ENCODE measurements around the gene BDNF. TPM values are rescaled to one million over a fixed set of nuclear protein-coding genes. Genes with fewer than 3 reads are reported as not detected.

BDNF gene
- total RNA-seq, 2 experiments from 2014 or later = not detected

DNA sequence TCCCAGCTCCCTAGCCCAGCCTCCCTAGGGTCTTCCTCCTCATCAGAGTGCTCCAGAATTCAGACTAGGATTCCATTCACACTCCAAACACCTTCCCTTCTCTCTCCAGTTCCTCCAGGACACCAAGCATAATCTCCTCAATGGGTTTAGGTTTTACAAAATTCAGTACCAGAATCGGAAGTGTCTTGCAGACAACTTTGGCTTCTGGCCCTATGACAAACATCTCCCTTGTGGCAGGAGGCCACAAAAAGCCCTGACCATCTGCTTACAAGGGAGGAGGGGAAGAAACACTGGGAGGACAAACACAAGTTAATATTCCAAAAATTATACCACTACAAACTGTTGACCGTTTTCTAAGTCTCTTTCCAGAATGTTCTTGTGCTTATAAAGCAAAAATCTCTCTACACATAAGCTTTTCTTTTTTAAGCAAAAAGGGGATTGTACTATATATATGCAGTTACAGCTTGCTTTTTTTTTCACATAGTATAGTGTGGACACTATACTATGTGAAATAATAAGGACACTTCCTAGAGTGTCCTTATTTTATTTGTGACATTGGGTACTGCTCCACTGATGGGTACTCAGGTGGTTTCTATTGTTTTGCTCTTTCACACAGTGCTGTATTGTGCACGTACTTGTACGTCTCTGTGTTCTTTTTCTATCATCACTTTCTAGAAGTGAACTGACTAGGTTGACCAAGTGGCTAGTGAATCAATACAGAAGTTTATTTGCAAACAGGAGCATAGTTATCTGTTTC, 78.7 kb downstream of the BDNF start:
- POLR2A ChIA-PET = no interaction called here
- no peaks in the 10 kb centered on the region for H3K4me1 Mint-ChIP-seq
- no peak overlapping the region for H3K4me3 Mint-ChIP-seq
- no peaks in the 10 kb centered on the region for H3K36me3 Mint-ChIP-seq (ENCODE audit: low read depth)
- H3K27ac Mint-ChIP-seq = no peak overlapping the region
- CTCF ChIA-PET = no interaction called here
- H3K27me3 Mint-ChIP-seq = no peaks in the 10 kb centered on the region
- H3K9me3 Mint-ChIP-seq = no peaks in the 10 kb centered on the region
- DNase-seq = no peak

DNA sequence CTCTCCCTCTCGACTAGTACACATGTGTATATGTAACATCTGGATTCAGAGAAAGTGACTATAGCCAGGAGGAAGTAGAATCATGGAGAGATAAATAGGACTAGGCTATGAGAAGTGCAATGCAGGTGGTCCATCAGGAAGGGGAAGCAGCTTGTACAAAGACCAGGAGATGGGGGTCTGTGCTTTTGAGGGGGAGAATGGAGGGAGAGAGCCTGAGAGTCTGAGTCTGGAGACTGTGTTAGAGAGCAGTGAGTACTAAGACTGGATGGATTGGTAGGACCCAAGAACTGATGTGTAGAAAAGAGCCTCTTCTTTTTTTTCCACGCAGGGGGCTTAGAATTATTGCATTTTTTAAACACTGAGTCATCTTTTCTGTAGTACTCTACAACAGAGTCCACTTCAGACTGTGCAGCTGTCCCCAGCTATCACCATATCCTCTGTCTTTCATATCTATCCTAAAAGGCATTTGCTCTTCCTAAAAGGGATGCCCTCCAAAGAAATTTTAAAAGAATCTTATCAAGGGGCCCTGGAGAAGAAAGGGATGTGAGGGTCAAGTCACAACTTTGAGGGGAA, 80.4 kb downstream of the BDNF start:
- POLR2A ChIA-PET = no interaction called here
- H3K9me3 Mint-ChIP-seq = no peaks in the 10 kb centered on the region
- H3K27ac Mint-ChIP-seq = no peak overlapping the region
- H3K4me3 Mint-ChIP-seq = no peak overlapping the region
- no peak for DNase-seq
- H3K27me3 Mint-ChIP-seq = no peaks in the 10 kb centered on the region
- H3K4me1 Mint-ChIP-seq = no peaks in the 10 kb centered on the region
- no peaks in the 10 kb centered on the region for H3K36me3 Mint-ChIP-seq (ENCODE audit: low read depth)
- CTCF ChIA-PET = no interaction called here

- Mint-ChIP-seq H3K9me3 (no peaks in the 10 kb centered on the region), H3K4me1 (no peaks in the 10 kb centered on the region), H3K4me3 (no peak overlapping the region), H3K27ac (no peak overlapping the region), H3K27me3 (no peaks in the 10 kb centered on the region), H3K36me3 (ENCODE audit: low read depth) (no peaks in the 10 kb centered on the region)
- POLR2A ChIA-PET = no interaction called here
- DNase-seq = no peak
- CTCF ChIA-PET = no interaction called here
Observed at GRCh38 chr11:27619039-27619574, 81.1 kb downstream of the BDNF start.

GRCh38 chr11:27618281-27618915, 81.9 kb downstream of the BDNF start:
- CTCF ChIA-PET = no interaction called here
- Mint-ChIP-seq H3K4me1 (no peaks in the 10 kb centered on the region), H3K27ac (no peak overlapping the region), H3K9me3 (no peaks in the 10 kb centered on the region), H3K36me3 (ENCODE audit: low read depth) (no peaks in the 10 kb centered on the region), H3K27me3 (no peaks in the 10 kb centered on the region), H3K4me3 (no peak overlapping the region)
- POLR2A ChIA-PET = no interaction called here
- no peak for DNase-seq

DNA sequence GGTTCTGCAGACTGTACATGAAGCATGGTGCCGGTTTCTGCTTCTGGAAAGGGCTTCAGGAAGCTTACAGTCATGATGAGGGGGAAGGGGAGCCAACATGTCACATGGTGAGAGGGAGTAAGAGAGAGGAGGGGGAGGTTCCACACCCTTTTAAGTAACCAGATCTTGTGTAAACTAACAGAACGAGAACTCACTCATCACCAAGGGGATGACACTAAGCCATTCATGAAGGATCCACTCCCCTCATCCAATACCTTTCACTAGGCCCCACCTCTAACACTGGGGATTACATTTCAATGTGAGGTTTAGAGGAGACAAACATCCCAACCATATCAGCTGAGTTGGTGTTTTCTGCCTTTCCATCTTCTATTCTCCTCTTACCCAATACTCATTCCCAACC, 83.5 kb downstream of the BDNF start:
- Mint-ChIP-seq H3K36me3 (ENCODE audit: low read depth) (no peaks in the 10 kb centered on the region), H3K27me3 (no peaks in the 10 kb centered on the region), H3K27ac (no peak overlapping the region), H3K9me3 (no peaks in the 10 kb centered on the region), H3K4me1 (no peaks in the 10 kb centered on the region), H3K4me3 (no peak overlapping the region)
- ChIA-PET POLR2A (no interaction called here), CTCF (no interaction called here)
- no peak for DNase-seq

GRCh38 chr11:27615833-27616232, 84.4 kb downstream of the BDNF start:
- no peak overlapping the region for H3K27ac Mint-ChIP-seq
- DNase-seq = no peak
- H3K27me3 Mint-ChIP-seq = no peaks in the 10 kb centered on the region
- H3K4me3 Mint-ChIP-seq = no peak overlapping the region
- ChIA-PET CTCF (no interaction called here), POLR2A (no interaction called here)
- H3K4me1 Mint-ChIP-seq = no peaks in the 10 kb centered on the region
- H3K9me3 Mint-ChIP-seq = no peaks in the 10 kb centered on the region
- no peaks in the 10 kb centered on the region for H3K36me3 Mint-ChIP-seq (ENCODE audit: low read depth)

GRCh38 chr11:27614092-27614491, 86.2 kb downstream of the BDNF start:
- POLR2A ChIA-PET = no interaction called here
- CTCF ChIA-PET = no interaction called here
- no peaks in the 10 kb centered on the region for H3K4me1 Mint-ChIP-seq
- H3K36me3 Mint-ChIP-seq (ENCODE audit: low read depth) = no peaks in the 10 kb centered on the region
- DNase-seq = no peak
- no peaks in the 10 kb centered on the region for H3K9me3 Mint-ChIP-seq
- H3K27ac Mint-ChIP-seq = no peak overlapping the region
- no peaks in the 10 kb centered on the region for H3K27me3 Mint-ChIP-seq
- no peak overlapping the region for H3K4me3 Mint-ChIP-seq

GRCh38 chr11:27612932-27613880, 87.0 kb downstream of the BDNF start:
- Mint-ChIP-seq H3K4me1 (no peaks in the 10 kb centered on the region), H3K27me3 (no peaks in the 10 kb centered on the region), H3K9me3 (no peaks in the 10 kb centered on the region), H3K4me3 (no peak overlapping the region), H3K36me3 (ENCODE audit: low read depth) (no peaks in the 10 kb centered on the region), H3K27ac (no peak overlapping the region)
- POLR2A ChIA-PET = no interaction called here
- DNase-seq = no peak
- CTCF ChIA-PET = no interaction called here

DNA sequence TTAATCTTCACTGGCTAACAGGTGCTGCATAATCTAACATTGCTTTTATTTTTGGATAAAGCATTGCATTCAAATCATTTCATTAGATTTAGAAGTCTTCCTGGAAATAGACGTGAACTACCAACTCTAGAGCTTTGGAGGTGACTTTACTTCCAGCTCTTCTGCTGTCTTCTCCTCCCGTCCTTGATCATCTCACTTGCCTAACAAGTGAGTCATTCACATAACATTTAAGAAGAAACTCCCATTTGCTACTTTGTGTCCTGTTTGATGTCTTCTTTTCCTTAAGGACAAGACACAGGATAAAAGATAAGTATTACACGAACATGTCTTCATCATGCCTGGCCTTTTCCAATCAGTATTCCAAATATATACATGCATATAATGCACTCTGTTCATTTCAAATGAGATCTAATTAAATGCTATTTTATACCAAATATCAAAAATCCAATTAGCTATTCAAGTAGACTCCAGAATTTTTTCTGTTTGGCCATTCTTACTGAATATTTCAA, 88.3 kb downstream of the BDNF start:
- CTCF ChIA-PET = no interaction called here
- Mint-ChIP-seq H3K4me3 (no peak overlapping the region), H3K27ac (no peak overlapping the region), H3K9me3 (no peaks in the 10 kb centered on the region), H3K27me3 (no peaks in the 10 kb centered on the region), H3K4me1 (no peaks in the 10 kb centered on the region), H3K36me3 (ENCODE audit: low read depth) (no peaks in the 10 kb centered on the region)
- no peak for DNase-seq
- POLR2A ChIA-PET = no interaction called here

DNA sequence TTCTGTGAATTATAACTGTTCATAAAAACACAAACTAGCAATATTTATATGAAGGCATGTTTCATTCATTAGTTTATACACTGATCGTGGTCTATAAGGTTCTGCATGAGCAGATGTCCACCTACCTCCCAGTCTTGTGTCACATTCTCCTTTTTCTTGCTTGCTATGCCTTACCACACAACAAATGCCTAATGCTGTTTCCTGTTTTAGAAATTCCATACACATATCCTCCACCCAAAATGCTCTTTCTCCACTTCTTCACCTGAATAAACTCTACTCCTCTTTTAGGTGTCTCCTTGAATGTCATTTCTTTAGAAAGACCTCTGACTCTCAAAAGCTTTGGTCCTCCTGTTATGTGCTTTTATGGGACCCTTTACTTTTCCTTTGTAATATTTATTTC, 88.9 kb downstream of the BDNF start:
- ChIA-PET POLR2A (no interaction called here), CTCF (no interaction called here)
- Mint-ChIP-seq H3K27me3 (no peaks in the 10 kb centered on the region), H3K9me3 (no peaks in the 10 kb centered on the region), H3K4me3 (no peak overlapping the region), H3K27ac (no peak overlapping the region), H3K36me3 (ENCODE audit: low read depth) (no peaks in the 10 kb centered on the region), H3K4me1 (no peaks in the 10 kb centered on the region)
- no peak for DNase-seq

GRCh38 chr11:27610946-27611345, 89.3 kb downstream of the BDNF start:
- H3K4me1 Mint-ChIP-seq = no peaks in the 10 kb centered on the region
- H3K36me3 Mint-ChIP-seq (ENCODE audit: low read depth) = no peaks in the 10 kb centered on the region
- H3K9me3 Mint-ChIP-seq = no peaks in the 10 kb centered on the region
- H3K27ac Mint-ChIP-seq = no peak overlapping the region
- no peak overlapping the region for H3K4me3 Mint-ChIP-seq
- H3K27me3 Mint-ChIP-seq = no peaks in the 10 kb centered on the region
- ChIA-PET POLR2A (no interaction called here), CTCF (no interaction called here)
- no peak for DNase-seq

DNA sequence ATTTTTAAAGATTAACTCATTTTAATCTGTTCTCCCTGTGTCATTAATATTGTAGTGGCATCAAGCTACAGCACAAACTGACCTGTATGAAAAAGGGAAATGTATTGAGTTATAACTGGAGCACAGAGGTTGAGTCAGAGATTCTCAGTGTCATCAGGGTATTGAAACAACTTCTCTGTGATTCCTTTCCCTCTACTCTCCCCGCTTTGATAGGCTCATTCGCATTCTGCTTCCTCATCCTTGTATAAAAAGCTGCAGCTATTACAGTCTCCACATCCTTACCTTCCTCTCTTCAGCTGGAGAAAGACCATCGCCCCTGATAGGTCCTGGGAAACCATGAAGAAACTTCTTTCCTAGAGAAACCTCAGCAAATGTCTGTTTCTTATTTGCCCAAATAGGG, 90.0 kb downstream of the BDNF start:
- Mint-ChIP-seq H3K9me3 (no peaks in the 10 kb centered on the region), H3K4me1 (no peaks in the 10 kb centered on the region), H3K27ac (no peak overlapping the region), H3K4me3 (no peak overlapping the region), H3K36me3 (ENCODE audit: low read depth) (no peaks in the 10 kb centered on the region), H3K27me3 (no peaks in the 10 kb centered on the region)
- ChIA-PET POLR2A (no interaction called here), CTCF (no interaction called here)
- no peak for DNase-seq

DNA sequence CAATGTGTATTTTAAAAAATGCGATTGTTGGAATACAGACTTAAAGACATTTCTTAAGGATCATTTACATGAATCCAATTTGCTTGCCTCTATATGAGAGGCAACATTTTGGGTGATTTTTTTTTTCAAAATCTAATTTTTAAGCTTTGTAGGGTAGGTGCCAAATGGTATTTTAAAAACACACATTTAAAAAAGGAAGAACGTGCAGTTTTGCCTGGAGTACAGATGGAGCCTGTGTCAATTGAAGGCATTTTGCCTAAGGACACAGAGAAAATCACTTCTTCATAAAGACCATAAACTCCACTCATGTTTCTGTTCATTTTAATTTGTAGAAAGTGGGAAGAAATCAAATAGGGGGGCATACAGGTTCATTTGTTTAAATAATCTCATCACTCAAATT, 91.3 kb downstream of the BDNF start:
- ChIA-PET CTCF (no interaction called here), POLR2A (no interaction called here)
- no peaks in the 10 kb centered on the region for H3K36me3 Mint-ChIP-seq (ENCODE audit: low read depth)

More for the DNA sequence above, 91.3 kb downstream of the BDNF start:
- Mint-ChIP-seq H3K4me1 (no peaks in the 10 kb centered on the region), H3K4me3 (no peak overlapping the region), H3K27me3 (no peaks in the 10 kb centered on the region), H3K27ac (no peak overlapping the region), H3K9me3 (no peaks in the 10 kb centered on the region)
- no peak for DNase-seq
